A549 treated with Hydrocortisone at 1 μM for 4 hours (cell line): ENCODE data around the gene NR6A1. TPM values are rescaled to one million over a fixed set of nuclear protein-coding genes. Genes with fewer than 3 reads are reported as not detected.

Experiments
- total RNA-seq: library from RNA; stranded (reverse); fragments of 200-300 nt; extraction: Qiagen RNA extraction; gene quantifications from 5 replicates; pipeline ENCODE4 v1.2.3, GENCODE V29; 2022

Gene NR6A1
- 1.4 to 2.0 TPM (median 1.8 TPM) in 5 replicates for total RNA-seq

GRCh38 chr9:124771021-124771866, at the start of gene NR6A1:
TSS of gene NR6A1 (minus strand) at chr9:124771311.

DNA sequence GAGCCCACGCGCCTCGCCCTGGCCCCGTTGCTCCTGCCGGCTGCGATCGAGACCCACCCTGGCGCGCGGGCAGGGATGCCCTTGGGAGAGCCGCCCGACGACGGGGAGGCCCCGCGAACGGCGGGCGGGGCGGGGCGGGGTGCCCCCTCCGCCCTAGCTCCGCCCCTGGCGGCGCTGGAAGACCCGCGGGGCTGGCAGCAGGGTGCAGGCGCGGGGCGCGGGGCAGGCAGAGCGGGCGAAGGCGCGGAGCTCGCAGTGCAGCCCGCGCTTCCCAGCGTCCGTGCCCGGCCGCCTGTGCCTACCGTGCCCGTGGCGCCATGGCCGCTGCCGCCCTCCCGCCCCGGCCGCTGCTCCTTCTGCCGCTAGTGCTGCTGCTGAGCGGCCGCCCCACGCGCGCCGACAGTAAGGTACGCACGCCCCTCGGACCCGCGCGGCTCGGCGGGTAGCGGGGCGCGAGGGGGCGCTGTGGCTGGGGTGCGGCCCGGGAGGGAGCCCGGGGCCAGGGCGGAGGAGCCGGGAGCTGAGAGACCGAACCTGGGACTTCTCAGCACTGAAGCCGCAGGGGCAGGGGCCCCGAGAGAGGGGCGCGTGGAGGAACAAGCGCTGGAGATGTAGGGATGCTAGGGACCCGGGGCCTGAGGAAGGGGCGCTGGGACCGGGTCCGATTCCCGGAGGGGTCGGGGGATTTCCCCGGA, 6.0 kb upstream of the NR6A1 start, which contains the start of gene OLFML2A:
OLFML2A (plus strand) TSS at position 180 of the 695 bp plus-strand sequence; CDS start at position 318, 138 bp downstream.

DNA sequence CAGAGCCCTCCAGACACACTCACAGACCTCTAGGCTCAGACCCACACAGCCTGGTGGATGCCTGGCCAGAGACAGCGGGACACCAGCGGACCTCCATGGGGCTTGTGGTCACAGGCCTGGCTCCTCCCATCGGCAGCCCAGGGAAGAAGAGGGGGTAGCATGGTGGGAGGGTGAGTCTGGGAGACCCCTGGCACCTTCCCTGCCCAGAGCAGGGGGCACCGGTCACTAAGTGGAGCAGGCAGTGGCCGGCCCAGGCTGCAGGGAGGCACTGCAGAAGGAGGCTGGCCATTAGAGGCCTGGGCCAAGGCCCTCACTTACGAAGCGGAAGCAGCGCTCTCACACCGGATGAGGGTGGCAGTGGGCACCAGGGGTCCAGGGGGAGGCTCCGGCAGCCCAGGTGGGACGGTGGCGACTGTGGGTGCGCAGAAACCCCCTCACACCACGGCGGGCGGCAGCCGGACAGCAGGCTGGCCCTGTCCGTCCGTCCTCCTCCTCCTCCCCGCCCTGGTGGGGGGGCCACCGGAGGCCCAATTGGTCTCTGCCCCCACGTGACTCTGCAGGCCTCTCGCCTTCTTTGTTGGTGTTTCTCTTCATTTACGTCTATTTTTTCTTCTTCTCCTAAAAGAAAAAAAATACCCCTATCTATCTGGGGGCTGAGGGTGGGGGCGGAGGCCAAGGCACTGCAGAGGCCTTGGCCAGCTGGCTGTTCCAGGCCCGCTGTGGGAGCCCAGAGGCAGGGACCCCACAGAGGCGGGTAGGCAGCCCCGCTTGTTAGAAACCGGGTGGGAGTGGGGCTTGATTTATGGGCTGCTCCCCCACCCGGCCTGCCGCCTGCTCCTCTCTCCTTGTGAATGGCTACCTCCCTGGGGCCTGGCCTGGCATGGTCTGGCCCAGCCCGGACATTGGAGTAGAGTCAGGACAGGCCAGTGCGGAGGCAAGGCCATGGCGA, 263.9 kb downstream of the NR6A1 start, which contains the start of gene NR5A1:
NR5A1 (minus strand) TSS at position 469 of the 949 bp plus-strand sequence. CDS start 4,004 bp downstream, outside the sequence.

Other genes with a start within 250 kb of the NR6A1 start
- 22.1 to 40.5 TPM (median 31.5 TPM) in 5 replicates for gene OLFML2A, start 5.8 kb upstream of the NR6A1 start, total RNA-seq
- 0.13 to 0.21 TPM (median 0.20 TPM) in 5 replicates for gene WDR38, start 82.1 kb upstream of the NR6A1 start, total RNA-seq
- gene RPL35, start 90.6 kb upstream of the NR6A1 start, total RNA-seq = 2,544 to 3,120 TPM (median 2,802 TPM) in 5 replicates
- 56.3 to 81.0 TPM (median 69.1 TPM) in 5 replicates for gene ARPC5L, start 90.8 kb upstream of the NR6A1 start, total RNA-seq
- gene GOLGA1, start 169.8 kb upstream of the NR6A1 start, total RNA-seq = 10.5 to 12.9 TPM (median 11.3 TPM) in 5 replicates